NCI-H128 (cell line): ENCODE data around the gene MORF4L1.
A peak's percentile ranks its signal among the peaks of the same experiment; 100 is the strongest.

Source experiments
- DNase-seq: peaks from one replicate; lab custom pipeline; 2025; ENCODE audit not compliant: unreplicated experiment; lab: John Stamatoyannopoulos, UW

Gene MORF4L1

GRCh38 chr15:78943692-78944091, 71.0 kb downstream of the MORF4L1 start:
- no peak for DNase-seq

- DNase-seq = no peak
Measured at GRCh38 chr15:78944202-78944625, 71.5 kb downstream of the MORF4L1 start.

- peak; percentile 21 for DNase-seq
Measured at GRCh38 chr15:78944669-78945407, 72.1 kb downstream of the MORF4L1 start, which contains the start of gene CTSH. CTSH (minus strand) TSS chr15:78945046; CDS start chr15:78944981, 65 bp downstream.

GRCh38 chr15:78946493-78946892, 73.8 kb downstream of the MORF4L1 start:
- DNase-seq = no peak

DNA sequence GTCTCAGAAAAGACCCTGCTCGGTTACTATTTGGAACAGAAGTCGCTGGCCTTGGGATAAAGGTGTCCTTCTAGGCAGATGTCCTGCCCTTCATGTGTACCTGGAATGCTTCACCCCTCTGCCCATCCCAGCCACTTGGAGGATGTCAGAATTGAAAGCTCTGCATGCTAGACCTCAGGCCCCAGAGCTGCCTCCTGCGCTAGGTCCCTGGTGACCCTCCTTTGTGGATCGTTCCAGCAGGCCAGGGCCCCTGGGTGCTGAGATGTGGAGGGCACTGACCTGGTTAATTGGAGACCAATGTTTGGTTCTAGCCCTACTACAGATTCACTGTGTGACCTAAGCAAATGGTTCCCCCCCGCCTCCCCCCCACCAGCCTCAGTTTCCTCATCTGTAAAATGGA, 74.8 kb downstream of the MORF4L1 start:
- DNase-seq = no peak
